Mesodermal cell (in vitro differentiated cells): ENCODE results near the gene LCP1.

Source experiments
- H3K27ac ChIP-seq: 2 replicates; pipeline ENCODE4 v1.7.0; 2013; ENCODE audit warnings: mild to moderate bottlenecking, low read depth, low read length, moderate library complexity; ENCODE audit not compliant: severe bottlenecking
- H3K36me3 ChIP-seq: 2 replicates; pipeline ENCODE4 v1.7.1; 2013; ENCODE audit warnings: mild to moderate bottlenecking, low read length, moderate library complexity; ENCODE audit not compliant: control insufficient read depth, insufficient read depth
- H3K4me1 ChIP-seq: one replicate; pipeline ENCODE4 v1.7.1; 2013; ENCODE audit warnings: mild to moderate bottlenecking, low read length; ENCODE audit not compliant: insufficient read depth, control insufficient read depth, poor library complexity, severe bottlenecking
- H3K4me3 ChIP-seq: 2 replicates; pipeline ENCODE4 v1.7.0; 2013; ENCODE audit warnings: low read length, control low read depth, mild to moderate bottlenecking; ENCODE audit not compliant: insufficient read depth, poor library complexity, severe bottlenecking; ENCODE audit errors: extremely low read depth
- H3K9me3 ChIP-seq: 2 replicates; pipeline ENCODE4 v1.7.1; 2013; ENCODE audit warnings: mild to moderate bottlenecking, low read length, moderate library complexity; ENCODE audit not compliant: control insufficient read depth
- WGBS, 2 experiments: methylation state at CpG; one replicate each; pipeline ENCODE4 v1.1.5; 2013; ENCODE audit warnings: missing lambda C conversion rate in 2 of 2; ENCODE audit not compliant: insufficient coverage in 2 of 2; 5-methylcytosine and 5-hydroxymethylcytosine counted together

LCP1 gene

GRCh38 chr13:46077265-46077664 is 104.7 kb downstream of the LCP1 start:
- H3K4me3 ChIP-seq, result no peak overlapping the region
- no peaks in the 10 kb centered on the region for H3K9me3 ChIP-seq
- WGBS, 2 experiments, result no CpG with 5 or more reads among the region's 1 CpG
- no peaks in the 10 kb centered on the region for H3K4me1 ChIP-seq
- no peak overlapping the region for H3K27ac ChIP-seq
- no peaks in the 10 kb centered on the region for H3K36me3 ChIP-seq

- H3K36me3 ChIP-seq, result no peaks in the 10 kb centered on the region
- H3K4me1 ChIP-seq, result no peaks in the 10 kb centered on the region
- H3K27ac ChIP-seq, result no peak overlapping the region
- H3K4me3 ChIP-seq, result no peak overlapping the region
- H3K9me3 ChIP-seq, result no peaks in the 10 kb centered on the region
- WGBS, 2 experiments, result no CpG with 5 or more reads among the region's 3 CpGs
These were observed 105.2 kb downstream of the LCP1 start for GRCh38 chr13:46076827-46077226.
